IPS DF 6.9 (cell line): Measurements from ENCODE around the gene SPDYC.

Experiments
- DNase-seq: peaks from one replicate; pipeline ENCODE4 v3.0.0-alpha.2; 2013; ENCODE audit warnings: low read depth, low spot score
- H3K27ac ChIP-seq: one replicate; pipeline ENCODE4 v1.5.1; 2013; ENCODE audit warnings: low read length, control low read depth
- H3K27me3 ChIP-seq: 2 replicates; pipeline ENCODE4 v1.6.1; 2013; ENCODE audit warnings: mild to moderate bottlenecking, low read length; ENCODE audit not compliant: control insufficient read depth, insufficient read depth
- H3K36me3 ChIP-seq: 2 replicates; pipeline ENCODE4 v1.6.1; 2013; ENCODE audit warnings: low read length; ENCODE audit not compliant: control insufficient read depth, insufficient read depth
- H3K4me1 ChIP-seq: 2 replicates; pipeline ENCODE4 v1.6.1; 2013; ENCODE audit warnings: low read length; ENCODE audit not compliant: control insufficient read depth, insufficient read depth
- H3K4me3 ChIP-seq: 2 replicates; pipeline ENCODE4 v1.5.1; 2013; ENCODE audit warnings: mild to moderate bottlenecking, low read length
- H3K9me3 ChIP-seq: 2 replicates; pipeline ENCODE4 v1.6.1; 2013; ENCODE audit warnings: low read length, inconsistent platforms; ENCODE audit not compliant: control insufficient read depth, insufficient read depth
- WGBS: extraction: QIAGEN DNeasy Blood & Tissue Kit; methylation state at CpG from one replicate; pipeline ENCODE4 v1.1.7; 2013; ENCODE audit warnings: mixed read lengths, missing lambda C conversion rate; ENCODE audit not compliant: insufficient read length, insufficient coverage; 5-methylcytosine and 5-hydroxymethylcytosine counted together

SPDYC gene

GRCh38 chr11:65214212-65214845, 44.3 kb downstream of the SPDYC start:
- Histone ChIP-seq H3K27ac (no peak overlapping the region), H3K9me3 (no peaks in the 10 kb centered on the region), H3K4me1 (peaks cover 17% of the 10 kb centered on the region), H3K27me3 (no peaks in the 10 kb centered on the region), H3K4me3 (peak overlapping the region; percentile 9; the same call in 1 of the 2 replicates), H3K36me3 (peaks cover 19% of the 10 kb centered on the region)
- DNase-seq: no peak
- WGBS: no CpG with 5 or more reads among the region's 16 CpGs

GRCh38 chr11:65215441-65216076, 45.5 kb downstream of the SPDYC start:
- Histone ChIP-seq H3K36me3 (peaks cover 7% of the 10 kb centered on the region), H3K4me1 (peaks cover 17% of the 10 kb centered on the region), H3K27me3 (no peaks in the 10 kb centered on the region), H3K4me3 (no peak overlapping the region), H3K27ac (no peak overlapping the region), H3K9me3 (no peaks in the 10 kb centered on the region)
- WGBS: 100% methylated on average over 3 of the region's 24 CpGs
- no peak for DNase-seq

GRCh38 chr11:65216830-65217229, 46.8 kb downstream of the SPDYC start:
- H3K27me3 ChIP-seq: no peaks in the 10 kb centered on the region
- no CpG with 5 or more reads among the region's 6 CpGs for WGBS
- peaks cover 14% of the 10 kb centered on the region for H3K4me1 ChIP-seq
- no peaks in the 10 kb centered on the region for H3K36me3 ChIP-seq
- no peaks in the 10 kb centered on the region for H3K9me3 ChIP-seq
- no peak overlapping the region for H3K4me3 ChIP-seq
- H3K27ac ChIP-seq: no peak overlapping the region
- DNase-seq: no peak

GRCh38 chr11:65217441-65218423, 47.7 kb downstream of the SPDYC start:
- Histone ChIP-seq H3K27ac (no peak overlapping the region), H3K4me1 (peaks cover 6% of the 10 kb centered on the region), H3K36me3 (no peaks in the 10 kb centered on the region), H3K9me3 (no peaks in the 10 kb centered on the region), H3K27me3 (no peaks in the 10 kb centered on the region), H3K4me3 (no peak overlapping the region)
- no peak for DNase-seq
- no CpG with 5 or more reads among the region's 19 CpGs for WGBS

- no peaks in the 10 kb centered on the region for H3K36me3 ChIP-seq
- WGBS: no CpG with 5 or more reads among the region's 9 CpGs
- no peak overlapping the region for H3K27ac ChIP-seq
- no peak for DNase-seq
- H3K4me3 ChIP-seq: no peak overlapping the region
- no peaks in the 10 kb centered on the region for H3K9me3 ChIP-seq
- no peaks in the 10 kb centered on the region for H3K27me3 ChIP-seq
- H3K4me1 ChIP-seq: peaks cover 6% of the 10 kb centered on the region
These were observed 48.4 kb downstream of the SPDYC start for GRCh38 chr11:65218446-65218845.

- Histone ChIP-seq H3K4me3 (no peak overlapping the region), H3K27ac (no peak overlapping the region), H3K36me3 (no peaks in the 10 kb centered on the region), H3K9me3 (no peaks in the 10 kb centered on the region), H3K4me1 (peaks cover under 1% of the 10 kb centered on the region; the same call in 1 of the 2 replicates), H3K27me3 (no peaks in the 10 kb centered on the region)
- DNase-seq: no peak
- no CpG with 5 or more reads among the region's 3 CpGs for WGBS
These were observed 49.8 kb downstream of the SPDYC start for GRCh38 chr11:65219930-65220213.

- H3K27ac ChIP-seq: no peak overlapping the region
- DNase-seq: no peak
- no peaks in the 10 kb centered on the region for H3K36me3 ChIP-seq
- no peaks in the 10 kb centered on the region for H3K9me3 ChIP-seq
- H3K27me3 ChIP-seq: no peaks in the 10 kb centered on the region
- WGBS: no CpG with 5 or more reads among the region's 10 CpGs
- no peak overlapping the region for H3K4me3 ChIP-seq
- peaks cover 5% of the 10 kb centered on the region; the same call in 1 of the 2 replicates for H3K4me1 ChIP-seq
These were observed 51.0 kb downstream of the SPDYC start for GRCh38 chr11:65221026-65221425.
